ENCODE results near the gene RFX1.

DNA sequence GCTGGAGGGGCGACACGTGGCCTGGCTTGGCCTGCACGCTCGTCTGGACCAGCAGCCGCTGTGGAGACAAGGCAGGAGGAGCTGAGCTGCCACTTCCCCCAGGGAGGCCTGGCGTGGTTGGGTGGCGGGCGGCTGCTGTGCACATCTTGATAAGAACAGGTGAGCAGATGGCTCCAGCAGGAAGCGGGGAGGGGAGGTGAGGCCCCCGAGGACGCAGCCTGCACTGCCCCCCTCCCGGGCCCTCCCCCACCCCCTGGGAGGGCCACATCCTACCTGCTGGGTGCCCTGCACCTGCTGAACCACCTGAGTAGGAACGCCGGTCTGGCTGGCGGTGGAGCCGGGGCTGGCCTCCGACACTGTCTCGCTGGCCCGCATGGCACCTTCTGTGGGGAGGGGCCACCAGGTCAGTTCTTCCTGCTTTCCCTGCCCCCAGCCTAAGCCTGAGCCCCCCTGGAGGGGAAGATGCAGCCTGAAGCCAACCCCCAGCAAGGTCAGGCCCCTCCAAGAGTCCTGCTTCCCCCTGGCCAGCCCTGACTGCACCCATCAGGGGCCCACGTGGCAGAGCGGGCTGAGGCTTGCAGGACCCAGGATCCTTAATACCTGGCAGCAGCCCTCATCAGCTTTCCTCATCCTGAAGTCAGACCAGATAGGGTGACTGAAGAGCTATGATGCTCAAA is 22.8 kb downstream of the RFX1 start:
- TF ChIP-seq YY1 (IDR thresholded peaks at IDR 0.05; ENCODE audit: low read depth): no peak
- TF ChIP-seq, protein P1, sequence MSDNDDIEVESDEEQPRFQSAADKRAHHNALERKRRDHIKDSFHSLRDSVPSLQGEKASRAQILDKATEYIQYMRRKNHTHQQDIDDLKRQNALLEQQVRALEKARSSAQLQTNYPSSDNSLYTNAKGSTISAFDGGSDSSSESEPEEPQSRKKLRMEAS (IDR thresholded peaks at IDR 0.05): no peak
- no peak for TF ChIP-seq FOXM1 (IDR thresholded peaks at IDR 0.05; ENCODE audit: borderline replicate concordance, low read depth)
- TF ChIP-seq EGR1 (IDR thresholded peaks at IDR 0.05): no peak
- TF ChIP-seq TAF1 (IDR thresholded peaks at IDR 0.05; ENCODE audit: low read depth): no peak
- no peak for TF ChIP-seq ZBTB7A (IDR thresholded peaks at IDR 0.05; ENCODE audit: low read depth)
- TF ChIP-seq EP300 (IDR thresholded peaks at IDR 0.05; ENCODE audit: borderline replicate concordance): no peak

All from Ishikawa (cell line).